HEK293T (cell line): Measurements from ENCODE around the gene FCRL4.
"Not testable (repeated sequence)": the region's sequence is repeated elsewhere in the genome, so short reads cannot be mapped to it uniquely, and the experiment has no call there.

Experiments
- CTCF ChIA-PET: fragments of 350-600 bp; formaldehyde crosslinking; extraction: SDS; loops from one replicate; lab custom pipeline; 2021; ENCODE audit warnings: antibody characterized with exemption, inconsistent platforms; lab: Yijun Ruan, JAX
- POLR2A ChIA-PET: fragments of 350-600 bp; formaldehyde crosslinking; extraction: SDS; loops from one replicate; lab custom pipeline; 2020; ENCODE audit warnings: antibody characterized with exemption, inconsistent platforms; lab: Yijun Ruan, JAX
- DNase-seq: peaks from one replicate; pipeline ENCODE4 v3.0.0; 2012; ENCODE audit warnings: mixed read lengths; ENCODE audit errors: extremely low spot score
- ARNT ChIP-seq: fragments of 450-650 bp; IDR thresholded peaks from 2 replicates; pipeline ENCODE4 v1.6.1; 2017; ENCODE audit warnings: mild to moderate bottlenecking
- BHLHE40 ChIP-seq: fragments of 450-650 bp; IDR thresholded peaks from 2 replicates; pipeline ENCODE4 v1.6.1; 2016; ENCODE audit warnings: mild to moderate bottlenecking, moderate library complexity, borderline replicate concordance
- CTBP1 ChIP-seq: fragments of 450-650 bp; IDR thresholded peaks from 2 replicates; pipeline ENCODE4 v1.6.1; 2016; ENCODE audit warnings: borderline replicate concordance
- ELF4 ChIP-seq: fragments of 450-650 bp; IDR thresholded peaks from 2 replicates; pipeline ENCODE4 v1.6.1; 2017; ENCODE audit warnings: antibody characterized with exemption
- FOXA1 ChIP-seq: fragments of 450-650 bp; IDR thresholded peaks from 2 replicates; pipeline ENCODE4 v1.6.1; 2016; ENCODE audit warnings: mild to moderate bottlenecking
- FOXK2 ChIP-seq: fragments of 450-650 bp; IDR thresholded peaks from 2 replicates; pipeline ENCODE4 v1.6.1; 2016; ENCODE audit warnings: mild to moderate bottlenecking
- FOXM1 ChIP-seq: fragments of 450-650 bp; IDR thresholded peaks from 2 replicates; pipeline ENCODE4 v1.6.1; 2017; ENCODE audit warnings: mild to moderate bottlenecking, borderline replicate concordance
- HDGF ChIP-seq: fragments of 450-650 bp; IDR thresholded peaks from 2 replicates; pipeline ENCODE4 v1.6.1; 2017; ENCODE audit warnings: antibody characterized with exemption, borderline replicate concordance
- L3MBTL2 ChIP-seq: fragments of 450-650 bp; conservative IDR thresholded peaks from 2 replicates; pipeline ENCODE4 v1.6.1; 2016; ENCODE audit warnings: mild to moderate bottlenecking
- LEF1 ChIP-seq: fragments of 450-650 bp; IDR thresholded peaks from 2 replicates; pipeline ENCODE4 v1.6.1; 2017; ENCODE audit warnings: mild to moderate bottlenecking, borderline replicate concordance
- NFRKB ChIP-seq: fragments of 450-650 bp; IDR thresholded peaks from 2 replicates; pipeline ENCODE4 v1.6.1; 2016; ENCODE audit warnings: mild to moderate bottlenecking, moderate library complexity
- SP1 ChIP-seq: fragments of 450-650 bp; IDR thresholded peaks from 2 replicates; pipeline ENCODE4 v1.6.1; 2017
- SUZ12 ChIP-seq: fragments of 450-650 bp; IDR thresholded peaks from 2 replicates; pipeline ENCODE4 v1.6.1; 2016; ENCODE audit warnings: mild to moderate bottlenecking
- TARDBP ChIP-seq: fragments of 450-650 bp; IDR thresholded peaks from 2 replicates; pipeline ENCODE4 v1.6.1; 2016
- ZNF384 ChIP-seq: fragments of 450-650 bp; IDR thresholded peaks from 2 replicates; pipeline ENCODE4 v1.6.1; 2016
- TF ChIP-seq, protein P1 (sequence below): fragments of 450-650 bp; IDR thresholded peaks from 2 replicates; pipeline ENCODE4 v1.6.1; 2016

The FCRL4 gene

DNA sequence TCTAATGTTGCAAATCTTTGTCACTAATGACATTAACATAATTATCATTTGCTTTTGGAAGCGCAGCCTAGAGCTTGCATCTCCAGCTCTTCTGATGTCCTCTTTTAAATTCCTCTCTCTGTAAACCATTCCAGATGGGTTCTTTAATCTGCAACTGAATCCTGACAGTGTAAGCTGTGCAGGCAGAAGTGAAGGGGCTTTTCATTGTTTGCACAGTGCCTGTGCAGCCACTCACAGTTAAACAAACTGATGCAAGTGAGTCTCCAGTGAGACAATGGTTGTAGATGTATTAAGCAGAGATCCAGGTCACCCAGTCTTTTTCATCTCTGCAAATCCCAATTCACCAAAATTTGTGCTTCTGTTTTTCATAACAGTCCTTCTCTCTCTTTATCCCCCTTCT lies 23.0 kb downstream of the FCRL4 start:
- ChIA-PET POLR2A (no interaction called here), CTCF (no interaction called here)
- no peak for TF ChIP-seq TARDBP
- TF ChIP-seq ZNF384: no peak
- no peak for TF ChIP-seq FOXK2
- no peak for TF ChIP-seq FOXA1
- no peak for TF ChIP-seq CTBP1
- TF ChIP-seq ARNT: no peak
- no peak for TF ChIP-seq BHLHE40
- TF ChIP-seq NFRKB: no peak
- TF ChIP-seq SUZ12: no peak
- TF ChIP-seq SP1: no peak

DNA sequence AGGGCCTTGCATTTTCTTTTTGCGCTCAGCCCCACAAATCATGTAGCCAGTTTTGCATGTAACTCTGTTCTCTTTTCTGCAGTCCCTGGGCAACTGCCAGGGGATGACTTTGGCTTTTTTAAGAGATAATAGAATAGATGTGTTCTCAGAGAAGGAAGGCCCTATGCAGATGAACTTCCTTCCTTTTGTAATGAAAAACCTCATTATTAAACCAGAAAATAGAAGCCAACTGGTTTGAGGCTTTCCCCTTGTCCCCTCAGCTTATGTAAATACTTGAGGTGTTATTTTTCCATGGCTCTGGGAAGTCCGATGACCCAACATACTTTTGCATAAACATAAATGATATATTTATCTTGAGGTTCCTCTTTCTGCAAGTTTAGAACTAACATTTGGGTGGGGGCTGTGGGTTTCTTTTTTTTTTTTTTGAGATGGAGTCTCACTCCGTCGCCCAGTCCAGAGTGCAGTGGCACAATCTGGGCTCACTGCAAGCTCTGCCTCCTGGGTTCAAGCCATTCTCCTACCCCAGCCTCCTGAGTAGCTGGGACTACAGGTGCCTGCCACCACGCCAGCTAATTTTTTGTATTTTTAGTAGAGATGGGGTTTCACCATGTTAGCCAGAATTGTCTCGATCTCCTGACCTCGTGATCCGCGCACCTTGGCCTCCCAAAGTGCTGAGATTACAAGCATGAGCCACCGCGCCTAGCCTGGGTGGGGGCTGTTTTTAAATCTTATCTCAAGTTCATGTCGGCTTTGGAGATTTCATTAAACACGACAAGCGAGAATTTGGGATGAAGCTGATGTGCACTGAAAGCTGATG lies 31.2 kb downstream of the FCRL4 start:
- DNase-seq: no peak
- POLR2A ChIA-PET: no interaction called here
- CTCF ChIA-PET: no interaction called here
- TF ChIP-seq SUZ12 (no peak), FOXM1 (no peak), CTBP1 (no peak), FOXK2 (no peak), ZNF384 (no peak), SP1 (no peak), NFRKB (no peak), BHLHE40 (no peak), ARNT (no peak), L3MBTL2 (no peak)

More for the DNA sequence above, 23.0 kb downstream of the FCRL4 start:
- DNase-seq: no peak

DNA sequence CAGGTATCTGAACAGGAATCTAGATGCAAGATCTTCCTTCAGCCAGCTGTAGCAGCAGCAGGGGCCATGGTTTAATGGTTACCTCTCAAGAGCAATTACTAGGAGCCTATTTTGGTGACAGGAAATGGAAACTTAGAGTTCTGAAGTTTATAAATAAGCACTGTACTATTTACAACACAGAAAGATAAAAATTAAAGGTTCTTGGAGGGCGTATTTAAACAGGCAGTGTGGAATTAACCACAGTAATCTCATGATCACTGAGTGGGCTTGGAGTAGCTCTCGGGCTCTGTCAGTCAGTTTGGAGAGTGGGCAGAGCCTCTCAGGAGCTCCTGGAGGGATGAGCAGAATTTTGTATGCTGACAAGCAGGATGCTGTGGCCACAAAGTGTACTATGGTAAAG lies 35.4 kb downstream of the FCRL4 start:
- POLR2A ChIA-PET: no interaction called here
- CTCF ChIA-PET: no interaction called here
- no peak for DNase-seq
- TF ChIP-seq ARNT (no peak), ELF4 (no peak), FOXA1 (no peak), BHLHE40 (no peak), HDGF (no peak), CTBP1 (no peak), SUZ12 (no peak), FOXK2 (no peak), L3MBTL2 (no peak), ZNF384 (no peak)
- TF ChIP-seq, protein P1, sequence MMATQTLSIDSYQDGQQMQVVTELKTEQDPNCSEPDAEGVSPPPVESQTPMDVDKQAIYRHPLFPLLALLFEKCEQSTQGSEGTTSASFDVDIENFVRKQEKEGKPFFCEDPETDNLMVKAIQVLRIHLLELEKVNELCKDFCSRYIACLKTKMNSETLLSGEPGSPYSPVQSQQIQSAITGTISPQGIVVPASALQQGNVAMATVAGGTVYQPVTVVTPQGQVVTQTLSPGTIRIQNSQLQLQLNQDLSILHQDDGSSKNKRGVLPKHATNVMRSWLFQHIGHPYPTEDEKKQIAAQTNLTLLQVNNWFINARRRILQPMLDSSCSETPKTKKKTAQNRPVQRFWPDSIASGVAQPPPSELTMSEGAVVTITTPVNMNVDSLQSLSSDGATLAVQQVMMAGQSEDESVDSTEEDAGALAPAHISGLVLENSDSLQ: no peak

DNA sequence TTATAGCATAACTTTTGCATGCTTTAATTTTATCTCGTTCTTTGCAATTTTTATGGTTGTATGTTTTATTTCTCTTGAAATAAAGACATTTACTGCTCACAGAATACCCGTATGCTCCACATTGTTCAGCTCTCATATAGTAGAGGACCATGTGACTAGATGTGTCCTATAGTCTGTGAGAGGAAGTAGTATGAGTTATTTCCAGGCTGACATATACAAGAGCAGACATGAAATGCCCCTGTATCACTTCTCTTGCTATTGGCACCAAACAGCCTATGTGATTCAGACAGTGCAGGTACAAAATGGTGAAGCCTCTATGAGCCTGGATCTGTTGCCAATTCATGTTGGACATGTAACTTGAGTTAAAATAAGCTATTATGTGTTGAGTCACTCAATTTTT lies 39.8 kb downstream of the FCRL4 start:
- DNase-seq: no peak
- CTCF ChIA-PET: no interaction called here
- TF ChIP-seq FOXA1 (no peak), HDGF (no peak), FOXK2 (no peak), ARNT (no peak), BHLHE40 (no peak)
- POLR2A ChIA-PET: no interaction called here

DNA sequence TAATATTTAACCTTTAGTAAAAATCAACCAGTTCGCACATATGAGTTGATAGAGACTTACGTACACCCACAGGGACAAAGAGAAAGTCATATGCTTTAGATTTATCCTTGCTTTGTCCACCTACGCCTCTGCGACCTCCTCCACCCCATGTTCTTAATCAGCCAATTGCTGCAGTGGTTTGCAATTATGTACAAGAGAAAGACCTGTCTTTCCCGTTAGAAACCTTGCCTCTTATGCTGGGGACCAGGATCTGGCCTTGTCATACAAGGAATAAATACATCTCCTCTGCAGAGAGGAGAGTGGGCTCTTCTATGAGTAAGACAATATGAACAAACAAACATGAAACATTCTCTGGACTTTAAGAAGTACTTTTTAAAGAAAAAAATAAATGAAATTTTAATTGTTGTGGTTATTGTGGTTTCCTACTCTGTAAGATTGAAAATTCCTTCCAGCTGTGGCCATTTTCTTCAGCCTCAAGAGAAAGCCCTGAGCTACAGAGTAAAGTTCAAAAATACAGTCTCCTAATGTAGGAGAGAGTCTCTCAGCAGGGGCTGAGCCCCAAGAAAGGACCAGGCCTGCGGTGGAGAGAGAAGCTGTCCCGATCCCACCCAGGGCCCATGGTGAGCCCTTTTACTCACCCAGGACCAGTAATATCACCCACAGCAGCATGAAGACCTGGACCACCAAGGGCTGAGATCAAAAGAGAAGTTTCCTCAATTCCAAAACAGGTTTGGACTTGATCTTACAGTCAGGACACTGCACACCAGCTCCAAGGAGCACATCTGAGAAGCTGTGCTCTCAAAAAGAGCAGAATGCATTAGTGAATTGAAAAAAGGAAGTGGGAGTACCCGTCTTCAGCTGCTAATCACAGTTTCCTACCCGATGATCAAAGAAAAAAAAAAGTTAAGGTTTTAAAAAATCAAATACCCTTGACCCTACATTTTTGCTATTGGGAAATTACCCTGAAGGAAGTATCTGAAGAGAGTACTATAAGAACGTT lies 45.9 kb downstream of the FCRL4 start, which contains the start of gene FCRL5:
TSS of gene FCRL5 (minus strand) at position 822 of the 1,000 bp plus-strand sequence. CDS start at position 669, 153 bp downstream.
- DNase-seq: no peak
- POLR2A ChIA-PET: no interaction called here
- TF ChIP-seq SP1 (no peak), ZNF384 (no peak), L3MBTL2 (no peak), FOXK2 (no peak), HDGF (no peak), SUZ12 (no peak), NFRKB (no peak), CTBP1 (no peak), ELF4 (no peak), BHLHE40 (no peak), TARDBP (no peak), LEF1 (no peak), FOXM1 (no peak), FOXA1 (no peak), ARNT (no peak)
- TF ChIP-seq, protein P1: no peak
- CTCF ChIA-PET: no interaction called here

DNA sequence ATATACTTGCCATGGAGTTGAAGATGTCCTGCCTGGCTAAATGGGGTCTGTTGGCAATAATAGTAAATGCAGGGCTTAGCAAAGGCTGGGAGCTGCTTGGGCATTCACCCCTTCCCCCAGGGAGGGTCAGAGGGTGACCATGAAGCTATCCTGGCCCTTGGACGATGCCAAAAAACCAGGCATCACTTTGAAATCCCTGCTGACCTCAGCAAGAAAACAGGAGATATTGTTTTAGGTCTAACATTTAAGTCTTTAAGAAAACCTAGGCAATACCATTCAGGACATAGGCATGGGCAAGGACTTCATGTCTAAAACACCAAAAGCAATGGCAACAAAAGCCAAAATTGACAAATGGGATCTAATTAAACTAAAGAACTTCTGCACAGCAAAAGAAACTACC lies 49.8 kb downstream of the FCRL4 start:
- DNase-seq, CTCF ChIA-PET, POLR2A ChIA-PET: not testable (repeated sequence)

DNA sequence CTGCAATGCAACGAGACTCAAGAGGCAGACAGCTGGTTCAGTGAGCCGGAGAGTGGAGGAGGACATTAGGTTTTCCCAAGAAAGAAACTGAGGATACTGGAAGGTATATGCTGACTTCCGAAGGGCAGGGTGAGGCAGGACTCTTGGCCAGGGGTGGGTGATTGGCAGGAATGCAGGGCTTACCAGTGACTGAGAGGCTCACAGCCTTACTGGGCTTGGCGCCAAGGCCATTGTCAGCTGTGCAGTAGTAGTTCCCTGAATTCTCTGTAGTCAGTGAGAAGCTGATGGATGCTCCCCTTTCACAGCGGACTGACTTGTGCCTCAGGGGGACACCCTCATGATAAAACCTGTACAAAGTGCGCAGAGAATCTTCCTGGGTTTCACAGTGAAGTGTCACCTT lies 55.2 kb downstream of the FCRL4 start:
- no peak for TF ChIP-seq CTBP1
- TF ChIP-seq ELF4: no peak
- TF ChIP-seq, protein P1: no peak
- TF ChIP-seq FOXA1: no peak
- TF ChIP-seq NFRKB: no peak
- TF ChIP-seq TARDBP: no peak
- TF ChIP-seq ZNF384: no peak
- no peak for TF ChIP-seq BHLHE40
- TF ChIP-seq HDGF: no peak
- no peak for TF ChIP-seq SP1
- no peak for TF ChIP-seq ARNT
- TF ChIP-seq FOXM1: no peak
- no peak for TF ChIP-seq SUZ12
- TF ChIP-seq LEF1: no peak
- no peak for TF ChIP-seq FOXK2
- TF ChIP-seq L3MBTL2: no peak
- no peak for DNase-seq
- ChIA-PET POLR2A (no interaction called here), CTCF (no interaction called here)
